ENCODE results near the gene HOXD8.

The HOXD8 gene

GRCh38 chr2:176147210-176147799 lies 17.8 kb downstream of the HOXD8 start:
- no peak for DNase-seq (ENCODE audit: insufficient read length, low spot score)
- FAIRE-seq, result no peak
- TF ChIP-seq, protein P1, sequence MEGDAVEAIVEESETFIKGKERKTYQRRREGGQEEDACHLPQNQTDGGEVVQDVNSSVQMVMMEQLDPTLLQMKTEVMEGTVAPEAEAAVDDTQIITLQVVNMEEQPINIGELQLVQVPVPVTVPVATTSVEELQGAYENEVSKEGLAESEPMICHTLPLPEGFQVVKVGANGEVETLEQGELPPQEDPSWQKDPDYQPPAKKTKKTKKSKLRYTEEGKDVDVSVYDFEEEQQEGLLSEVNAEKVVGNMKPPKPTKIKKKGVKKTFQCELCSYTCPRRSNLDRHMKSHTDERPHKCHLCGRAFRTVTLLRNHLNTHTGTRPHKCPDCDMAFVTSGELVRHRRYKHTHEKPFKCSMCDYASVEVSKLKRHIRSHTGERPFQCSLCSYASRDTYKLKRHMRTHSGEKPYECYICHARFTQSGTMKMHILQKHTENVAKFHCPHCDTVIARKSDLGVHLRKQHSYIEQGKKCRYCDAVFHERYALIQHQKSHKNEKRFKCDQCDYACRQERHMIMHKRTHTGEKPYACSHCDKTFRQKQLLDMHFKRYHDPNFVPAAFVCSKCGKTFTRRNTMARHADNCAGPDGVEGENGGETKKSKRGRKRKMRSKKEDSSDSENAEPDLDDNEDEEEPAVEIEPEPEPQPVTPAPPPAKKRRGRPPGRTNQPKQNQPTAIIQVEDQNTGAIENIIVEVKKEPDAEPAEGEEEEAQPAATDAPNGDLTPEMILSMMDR (IDR thresholded peaks at IDR 0.05; ENCODE audit: insufficient read depth, missing control alignments), result no peak

- TF ChIP-seq, protein P1 (IDR thresholded peaks at IDR 0.05; ENCODE audit: insufficient read depth, missing control alignments), result no peak
- FAIRE-seq, result no peak
- DNase-seq (ENCODE audit: insufficient read length, low spot score), result no peak
Observed at GRCh38 chr2:176147800-176148496, 18.4 kb downstream of the HOXD8 start.

DNA sequence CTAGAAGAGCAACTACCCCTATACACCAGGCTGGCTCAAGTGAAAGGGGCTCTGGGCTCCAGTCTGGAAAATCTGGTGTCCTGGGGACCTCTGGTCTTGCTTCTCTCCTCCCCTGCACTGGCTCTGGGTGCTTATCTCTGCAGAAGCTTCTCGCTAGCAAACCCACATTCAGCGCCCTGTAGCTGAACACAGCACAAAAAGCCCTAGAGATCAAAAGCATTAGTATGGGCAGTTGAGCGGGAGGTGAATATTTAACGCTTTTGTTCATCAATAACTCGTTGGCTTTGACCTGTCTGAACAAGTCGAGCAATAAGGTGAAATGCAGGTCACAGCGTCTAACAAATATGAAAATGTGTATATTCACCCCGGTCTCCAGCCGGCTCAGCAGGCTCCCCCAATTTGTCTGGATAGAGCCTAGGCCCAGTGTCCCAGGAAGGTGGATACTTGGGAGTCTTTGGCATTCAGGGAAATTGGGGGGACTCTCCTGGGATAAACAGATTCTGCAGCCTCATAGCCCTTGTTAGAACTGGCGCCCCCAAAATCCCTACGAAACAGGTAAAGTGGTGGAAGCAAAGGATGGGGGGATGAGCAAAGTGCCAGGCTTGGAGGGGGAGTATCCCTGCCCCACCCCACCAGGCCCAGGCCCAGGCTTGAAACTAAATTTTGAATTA lies 19.4 kb downstream of the HOXD8 start:
- TF ChIP-seq, protein P1 (IDR thresholded peaks at IDR 0.05; ENCODE audit: insufficient read depth, missing control alignments), result no peak
- no peak for DNase-seq (ENCODE audit: insufficient read length, low spot score)
- FAIRE-seq, result no peak

- DNase-seq (ENCODE audit: insufficient read length, low spot score) (no peak), FAIRE-seq (no peak)
- TF ChIP-seq, protein P1 (IDR thresholded peaks at IDR 0.05; ENCODE audit: insufficient read depth, missing control alignments), result no peak
Observed at GRCh38 chr2:176149481-176149938, 20.0 kb downstream of the HOXD8 start.

GRCh38 chr2:176149939-176150583 lies 20.6 kb downstream of the HOXD8 start:
- FAIRE-seq (no peak), DNase-seq (ENCODE audit: insufficient read length, low spot score) (no peak)
- TF ChIP-seq, protein P1 (IDR thresholded peaks at IDR 0.05; ENCODE audit: insufficient read depth, missing control alignments), result no peak

GRCh38 chr2:176150584-176151441 lies 21.3 kb downstream of the HOXD8 start:
- DNase-seq (ENCODE audit: insufficient read length, low spot score) (no peak), FAIRE-seq (no peak)
- TF ChIP-seq, protein P1 (IDR thresholded peaks at IDR 0.05; ENCODE audit: insufficient read depth, missing control alignments), result no peak

Measured in D721Med (cell line).